ENCODE results near the gene ORC6. TPM values are rescaled to one million over a fixed set of nuclear protein-coding genes. Genes with fewer than 3 reads are reported as not detected.
A peak's percentile ranks its signal among the peaks of the same experiment; 100 is the strongest.

The ORC6 gene
- polyA plus RNA-seq, 3 donors from 2014 or later: 1.4 to 1.8 TPM; not detected in 1

GRCh38 chr16:46688101-46688653 is 1.3 kb upstream of the ORC6 start:
- Mint-ChIP-seq H3K4me1 (peaks cover 27 to 30% of the 10 kb centered on the region in 2 donors), H3K4me3 (no peak overlapping the region), H3K27ac (no peak overlapping the region), H3K27me3 (ENCODE audit: low read depth in 3 of 3) (peaks cover 0 to 2% (median 0%) of the 10 kb centered on the region in 3 donors), H3K36me3 (no peaks in the 10 kb centered on the region), H3K9me3 (no peaks in the 10 kb centered on the region)
- DNase-seq: no peak

GRCh38 chr16:46688654-46689364 is 650 bp upstream of the ORC6 start, which contains the start of gene VPS35:
TSS of gene VPS35 (minus strand) at chr16:46689178. CDS start at chr16:46689133, 45 bp downstream.
- H3K27ac Mint-ChIP-seq: no peak within 1 kb of the TSS
- H3K9me3 Mint-ChIP-seq: no peaks in the 10 kb centered on the region
- no peaks in the 10 kb centered on the region for H3K36me3 Mint-ChIP-seq
- peaks cover 0 to 5% (median 0%) of the 10 kb centered on the region in 3 donors for H3K27me3 Mint-ChIP-seq (ENCODE audit: low read depth in 3 of 3)
- H3K4me3 Mint-ChIP-seq: no peak within 1 kb of the TSS
- peaks cover 27 to 30% of the 10 kb centered on the region in 2 donors for H3K4me1 Mint-ChIP-seq
- DNase-seq: peak; percentile 99

- H3K4me1 Mint-ChIP-seq: peaks cover 20% of the 10 kb centered on the region in 2 donors
- H3K27ac Mint-ChIP-seq: peak overlapping the region in 1 of 6 donors; percentile 60
- no peak overlapping the region for H3K4me3 Mint-ChIP-seq
- peak in 1 of 3 donors; percentile 1 for DNase-seq
- peaks cover 0 to 5% (median 0%) of the 10 kb centered on the region in 3 donors for H3K27me3 Mint-ChIP-seq (ENCODE audit: low read depth in 3 of 3)
- H3K9me3 Mint-ChIP-seq: no peaks in the 10 kb centered on the region
- H3K36me3 Mint-ChIP-seq: no peaks in the 10 kb centered on the region
These were observed 1.1 kb downstream of the ORC6 start for GRCh38 chr16:46690281-46691178.

- peaks cover 0 to 5% (median 0%) of the 10 kb centered on the region in 3 donors for H3K27me3 Mint-ChIP-seq (ENCODE audit: low read depth in 3 of 3)
- H3K4me1 Mint-ChIP-seq: peaks cover 17 to 20% of the 10 kb centered on the region in 2 donors
- DNase-seq: no peak
- H3K27ac Mint-ChIP-seq: no peak overlapping the region
- H3K36me3 Mint-ChIP-seq: peaks cover 0 to 4% (median 0%) of the 10 kb centered on the region in 3 donors
- H3K4me3 Mint-ChIP-seq: peak overlapping the region in 3 of 5 donors; percentile 30 to 51 (median 42)
- H3K9me3 Mint-ChIP-seq: no peaks in the 10 kb centered on the region
These were observed 2.3 kb downstream of the ORC6 start for GRCh38 chr16:46691726-46692125.

- no peak overlapping the region for H3K27ac Mint-ChIP-seq
- H3K4me1 Mint-ChIP-seq: peaks cover 0 to 4% of the 10 kb centered on the region in 2 donors
- H3K4me3 Mint-ChIP-seq: no peak overlapping the region
- peaks cover 0 to 4% (median 0%) of the 10 kb centered on the region in 3 donors for H3K27me3 Mint-ChIP-seq (ENCODE audit: low read depth in 3 of 3)
- DNase-seq: no peak
- no peaks in the 10 kb centered on the region for H3K9me3 Mint-ChIP-seq
- H3K36me3 Mint-ChIP-seq: peaks cover 0 to 4% (median 0%) of the 10 kb centered on the region in 3 donors
These were observed 4.1 kb downstream of the ORC6 start for GRCh38 chr16:46693598-46693997.

GRCh38 chr16:46695937-46696336 is 6.5 kb downstream of the ORC6 start:
- Mint-ChIP-seq H3K27me3 (ENCODE audit: low read depth in 3 of 3) (peaks cover 0 to 4% (median 0%) of the 10 kb centered on the region in 3 donors), H3K27ac (no peak overlapping the region), H3K9me3 (no peaks in the 10 kb centered on the region), H3K36me3 (peaks cover 0 to 4% (median 0%) of the 10 kb centered on the region in 3 donors), H3K4me3 (no peak overlapping the region), H3K4me1 (peaks cover 0 to 4% of the 10 kb centered on the region in 2 donors)
- no peak for DNase-seq

GRCh38 chr16:46696957-46697356 is 7.5 kb downstream of the ORC6 start:
- H3K9me3 Mint-ChIP-seq: no peaks in the 10 kb centered on the region
- DNase-seq: no peak
- H3K4me1 Mint-ChIP-seq: no peaks in the 10 kb centered on the region
- H3K4me3 Mint-ChIP-seq: no peak overlapping the region
- peaks cover 0 to 4% (median 0%) of the 10 kb centered on the region in 3 donors for H3K27me3 Mint-ChIP-seq (ENCODE audit: low read depth in 3 of 3)
- H3K27ac Mint-ChIP-seq: no peak overlapping the region
- peaks cover 0 to 4% (median 0%) of the 10 kb centered on the region in 3 donors for H3K36me3 Mint-ChIP-seq

- Mint-ChIP-seq H3K4me1 (no peaks in the 10 kb centered on the region), H3K27ac (no peak overlapping the region), H3K9me3 (no peaks in the 10 kb centered on the region), H3K4me3 (no peak overlapping the region), H3K27me3 (ENCODE audit: low read depth in 3 of 3) (peaks cover 0 to 1% (median 0%) of the 10 kb centered on the region in 3 donors), H3K36me3 (peaks cover 0 to 4% (median 0%) of the 10 kb centered on the region in 3 donors)
- DNase-seq: no peak
These were observed 10.6 kb downstream of the ORC6 start for GRCh38 chr16:46700048-46700447.

- no peak for DNase-seq
- Mint-ChIP-seq H3K27me3 (ENCODE audit: low read depth in 3 of 3) (peaks cover 0 to 1% (median 0%) of the 10 kb centered on the region in 3 donors), H3K4me3 (no peak overlapping the region), H3K4me1 (no peaks in the 10 kb centered on the region), H3K9me3 (no peaks in the 10 kb centered on the region), H3K27ac (no peak overlapping the region), H3K36me3 (no peaks in the 10 kb centered on the region)
These were observed 12.2 kb downstream of the ORC6 start for GRCh38 chr16:46701615-46702014.

- Mint-ChIP-seq H3K9me3 (no peaks in the 10 kb centered on the region), H3K4me3 (no peak overlapping the region), H3K4me1 (no peaks in the 10 kb centered on the region), H3K27me3 (ENCODE audit: low read depth in 3 of 3) (peaks cover 0 to under 1% (median 0%) of the 10 kb centered on the region in 3 donors), H3K27ac (no peak overlapping the region), H3K36me3 (no peaks in the 10 kb centered on the region)
- DNase-seq: no peak
These were observed 12.6 kb downstream of the ORC6 start for GRCh38 chr16:46702030-46702429.

- H3K27me3 Mint-ChIP-seq (ENCODE audit: low read depth in 3 of 3): no peaks in the 10 kb centered on the region
- H3K4me1 Mint-ChIP-seq: no peaks in the 10 kb centered on the region
- no peak overlapping the region for H3K27ac Mint-ChIP-seq
- H3K9me3 Mint-ChIP-seq: no peaks in the 10 kb centered on the region
- H3K36me3 Mint-ChIP-seq: no peaks in the 10 kb centered on the region
- no peak for DNase-seq
- H3K4me3 Mint-ChIP-seq: no peak overlapping the region
These were observed 17.2 kb downstream of the ORC6 start for GRCh38 chr16:46706642-46707041.

GRCh38 chr16:46709469-46710005 is 20.1 kb downstream of the ORC6 start:
- H3K27me3 Mint-ChIP-seq (ENCODE audit: low read depth in 3 of 3): no peaks in the 10 kb centered on the region
- no peak for DNase-seq
- H3K36me3 Mint-ChIP-seq: no peaks in the 10 kb centered on the region
- no peaks in the 10 kb centered on the region for H3K9me3 Mint-ChIP-seq
- H3K4me3 Mint-ChIP-seq: no peak overlapping the region
- H3K27ac Mint-ChIP-seq: no peak overlapping the region
- no peaks in the 10 kb centered on the region for H3K4me1 Mint-ChIP-seq

GRCh38 chr16:46711106-46712058 is 21.9 kb downstream of the ORC6 start:
- no peak overlapping the region for H3K4me3 Mint-ChIP-seq
- no peaks in the 10 kb centered on the region for H3K27me3 Mint-ChIP-seq (ENCODE audit: low read depth in 3 of 3)
- no peak for DNase-seq
- no peak overlapping the region for H3K27ac Mint-ChIP-seq
- no peaks in the 10 kb centered on the region for H3K36me3 Mint-ChIP-seq
- H3K4me1 Mint-ChIP-seq: no peaks in the 10 kb centered on the region
- no peaks in the 10 kb centered on the region for H3K9me3 Mint-ChIP-seq

All from immature natural killer cell (primary cell).